ENCODE results near the gene PRKG1. TPM values are rescaled to one million over a fixed set of nuclear protein-coding genes. Genes with fewer than 3 reads are reported as not detected.

Gene PRKG1
- total and polyA plus RNA-seq, 12 donors = 3.8 to 48.1 (median 29.9) TPM

GRCh38 chr10:51075043-51075872, 971 bp downstream of the PRKG1 start:
- ATAC-seq (peak in 3 of 8 donors; percentile 3 to 15 (median 5)), DNase-seq (no peak)
- TF ChIP-seq CTCF (IDR thresholded peaks at IDR 0.05) = no peak
- no peaks in the 10 kb centered on the region for H3K9me3 ChIP-seq
- 19 to 22% methylated on average over 18 of the region's 18 CpGs for WGBS, 2 donors
- H3K27ac ChIP-seq = peak overlapping the region in 9 of 10 donors; percentile 73 to 90 (median 85)
- H3K4me1 ChIP-seq = peaks cover 0 to 42% (median 14%) of the 10 kb centered on the region in 9 donors
- peak overlapping the region; percentile 57 to 82 (median 66) for H3K4me3 ChIP-seq
- peaks cover 0 to 42% (median 0%) of the 10 kb centered on the region in 7 donors for H3K27me3 ChIP-seq
- no peaks in the 10 kb centered on the region for H3K36me3 ChIP-seq
- intact Hi-C loops (cut with DNase I) = loop anchor here in 4 of 10 donors (2.0 to 10.0 kb wide), 7 partner anchors 160 to 620 kb away; partner anchors contain the start of gene CSTF2T (in 2 of the 4)

GRCh38 chr10:51075873-51076229, 1.6 kb downstream of the PRKG1 start:
- peaks cover 0 to 42% (median 0%) of the 10 kb centered on the region in 7 donors for H3K27me3 ChIP-seq
- intact Hi-C loops (cut with DNase I) = loop anchor here in 4 of 10 donors (2.0 to 10.0 kb wide), 7 partner anchors 159 to 619 kb away; partner anchors contain the start of gene CSTF2T (in 2 of the 4)
- peaks cover 0 to 48% (median 16%) of the 10 kb centered on the region in 9 donors for H3K4me1 ChIP-seq
- peak overlapping the region in 9 of 10 donors; percentile 57 to 82 (median 70) for H3K4me3 ChIP-seq
- ATAC-seq = no peak
- no peaks in the 10 kb centered on the region for H3K9me3 ChIP-seq
- H3K36me3 ChIP-seq = no peaks in the 10 kb centered on the region
- peak overlapping the region in 2 of 10 donors; percentile 85 to 90 for H3K27ac ChIP-seq
- WGBS, 2 donors = 65 to 66% methylated on average over 6 of the region's 6 CpGs
- TF ChIP-seq CTCF (IDR thresholded peaks at IDR 0.05) = no peak
- DNase-seq = no peak

DNA sequence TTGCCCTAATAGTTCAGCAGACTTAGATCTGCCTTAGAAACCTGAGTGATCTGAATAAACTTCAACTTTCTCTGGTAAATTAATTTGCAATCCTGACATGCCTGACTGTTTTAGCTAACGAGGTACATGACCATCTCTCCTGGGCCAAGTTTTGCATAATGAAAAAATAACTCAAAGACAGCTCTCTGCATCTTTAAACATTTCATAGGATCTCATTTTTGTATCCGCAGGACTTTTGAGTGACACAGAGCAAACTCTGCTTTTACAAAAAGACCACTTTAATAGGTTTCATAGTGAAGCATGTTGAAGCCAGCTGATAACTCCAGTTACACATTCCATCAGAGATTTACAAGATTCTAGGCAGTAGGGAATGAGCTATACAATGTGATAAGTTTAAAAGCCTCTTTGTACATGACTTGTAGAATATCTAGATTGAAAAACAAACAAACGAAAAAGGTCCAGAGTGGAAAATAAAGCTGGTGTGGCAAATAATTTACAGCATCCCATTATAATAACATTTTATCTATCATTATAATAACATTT, 2.1 kb downstream of the PRKG1 start:
- peak overlapping the region in 1 of 10 donors; percentile 90 for H3K27ac ChIP-seq
- intact Hi-C loops (cut with DNase I) = loop anchor here in 4 of 10 donors (5.0 to 10.0 kb wide), 6 partner anchors 158 to 618 kb away; partner anchors contain the start of gene CSTF2T (in 2 of the 4)
- no peaks in the 10 kb centered on the region for H3K9me3 ChIP-seq
- TF ChIP-seq CTCF (IDR thresholded peaks at IDR 0.05) = no peak
- peak overlapping the region in 8 of 10 donors; percentile 57 to 82 (median 71) for H3K4me3 ChIP-seq
- H3K4me1 ChIP-seq = peaks cover 0 to 48% (median 16%) of the 10 kb centered on the region in 9 donors
- ATAC-seq (no peak), DNase-seq (no peak)
- 37 to 46% methylated on average over 3 of the region's 3 CpGs for WGBS, 2 donors
- no peaks in the 10 kb centered on the region for H3K36me3 ChIP-seq
- peaks cover 0 to 42% (median 0%) of the 10 kb centered on the region in 7 donors for H3K27me3 ChIP-seq

DNA sequence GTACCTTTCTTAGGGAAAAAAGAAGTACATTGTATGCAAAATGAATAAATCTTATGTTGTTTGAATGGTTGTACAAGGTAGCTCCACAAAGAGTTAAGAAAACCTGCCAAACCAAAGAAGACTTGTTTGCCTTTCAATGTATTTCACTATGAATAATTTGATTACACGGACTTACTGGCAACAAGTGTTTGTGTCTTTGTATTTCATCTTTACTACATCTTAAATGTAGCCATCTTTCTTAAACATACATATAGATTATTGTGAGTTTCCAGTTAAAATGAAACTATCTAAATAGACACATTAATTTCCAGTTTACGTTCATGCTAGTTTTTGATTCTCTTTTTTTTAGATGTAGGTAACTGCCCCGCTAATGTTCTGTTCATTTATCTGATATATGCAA, 2.8 kb downstream of the PRKG1 start:
- Histone ChIP-seq H3K36me3 (no peaks in the 10 kb centered on the region), H3K9me3 (no peaks in the 10 kb centered on the region), H3K27me3 (peaks cover 0 to 39% (median 0%) of the 10 kb centered on the region in 7 donors), H3K27ac (peak overlapping the region in 1 of 10 donors; percentile 33), H3K4me1 (peaks cover 0 to 48% (median 16%) of the 10 kb centered on the region in 9 donors), H3K4me3 (peak overlapping the region in 5 of 10 donors; percentile 70 to 82 (median 74))
- no peak for ATAC-seq
- no peak for TF ChIP-seq CTCF (IDR thresholded peaks at IDR 0.05)
- DNase-seq = no peak
- 55 to 56% methylated on average over 3 of the region's 3 CpGs for WGBS, 2 donors
- intact Hi-C loops (cut with DNase I) = loop anchor here in 4 of 10 donors (5.0 to 10.0 kb wide), 6 partner anchors 158 to 618 kb away; partner anchors contain the start of gene CSTF2T (in 2 of the 4)
